HPDE6-E6E7 (cell line): ENCODE data around the gene RAB4A.
A peak's percentile ranks its signal among the peaks of the same experiment; 100 is the strongest.

Experiments
- DNase-seq: peaks from one replicate; pipeline ENCODE4 v3.0.0; 2011; ENCODE audit warnings: missing footprints; ENCODE audit errors: extremely low spot score

RAB4A gene

GRCh38 chr1:229244091-229244490 is 26.8 kb upstream of the RAB4A start:
- no peak for DNase-seq

GRCh38 chr1:229247871-229248270 is 23.0 kb upstream of the RAB4A start:
- DNase-seq = no peak

GRCh38 chr1:229248821-229249817 is 21.8 kb upstream of the RAB4A start:
- DNase-seq = no peak

GRCh38 chr1:229249854-229250644 is 20.9 kb upstream of the RAB4A start:
- no peak for DNase-seq

GRCh38 chr1:229251185-229251584 is 19.7 kb upstream of the RAB4A start:
- DNase-seq = no peak

- no peak for DNase-seq
Observed at GRCh38 chr1:229252228-229252984, 18.5 kb upstream of the RAB4A start.

GRCh38 chr1:229253151-229253974 is 17.5 kb upstream of the RAB4A start:
- peak; percentile 58 for DNase-seq

GRCh38 chr1:229254910-229255541 is 15.9 kb upstream of the RAB4A start:
- no peak for DNase-seq

GRCh38 chr1:229258031-229258756 is 12.7 kb upstream of the RAB4A start:
- no peak for DNase-seq

GRCh38 chr1:229258757-229259060 is 12.2 kb upstream of the RAB4A start:
- DNase-seq = no peak

GRCh38 chr1:229260297-229260696 is 10.6 kb upstream of the RAB4A start:
- no peak for DNase-seq

- no peak for DNase-seq
Observed at GRCh38 chr1:229262239-229262638, 8.7 kb upstream of the RAB4A start.

GRCh38 chr1:229263254-229263653 is 7.7 kb upstream of the RAB4A start:
- no peak for DNase-seq

- no peak for DNase-seq
Observed at GRCh38 chr1:229264068-229264467, 6.8 kb upstream of the RAB4A start.

GRCh38 chr1:229264487-229264886 is 6.4 kb upstream of the RAB4A start:
- DNase-seq = no peak

GRCh38 chr1:229266274-229266673 is 4.6 kb upstream of the RAB4A start:
- no peak for DNase-seq

- no peak for DNase-seq
Observed at GRCh38 chr1:229266832-229267500, 3.9 kb upstream of the RAB4A start.

- no peak for DNase-seq
Observed at GRCh38 chr1:229268505-229268904, 2.4 kb upstream of the RAB4A start.

- no peak for DNase-seq
Observed at GRCh38 chr1:229271448-229272159, 693 bp downstream of the RAB4A start.
